Activated naive CD4-positive, alpha-beta T cell treated with anti-CD3 and anti-CD28 coated beads, Interleukin-2, amount 50 U/mL, for 72 hours (primary cell): ENCODE measurements around the gene TP73. TPM values are rescaled to one million over a fixed set of nuclear protein-coding genes. Genes with fewer than 3 reads are reported as not detected.

Experiments used
- ATAC-seq, 2 donors: fragments of 150-1000 bp; cut with Tn5 transposase; 2 replicates each; pipeline ENCODE4 v1.10.0; 2021; ENCODE audit warnings: mild to moderate bottlenecking in 2 of 2, moderate library complexity in 2 of 2
- DNase-seq, 2 donors: peaks; one replicate each; pipeline ENCODE4 v3.0.0; 2021 to 2022; ENCODE audit warnings: low spot score in 2 of 2
- H3K27ac Mint-ChIP-seq, 2 donors: one replicate each; pipeline ENCODE4 v1.8.0; 2022; ENCODE audit warnings: mild to moderate bottlenecking in 2 of 2, mixed read lengths in 2 of 2
- H3K36me3 Mint-ChIP-seq, 2 donors: one replicate each; pipeline ENCODE4 v1.8.0; 2022; ENCODE audit warnings: mixed read lengths in 2 of 2
- H3K9me3 Mint-ChIP-seq, 2 donors: one replicate each; pipeline ENCODE4 v1.8.0; 2022; ENCODE audit warnings: mixed read lengths in 2 of 2
- total RNA-seq, 2 donors: library from RNA; stranded (reverse); gene quantifications; one replicate each; pipeline ENCODE4 v1.2.3, GENCODE V29; 2022

Gene TP73
- total RNA-seq, 2 donors from 2014 or later = 0.30 to 0.39 TPM

GRCh38 chr1:3641816-3642215 is 10.5 kb upstream of the TP73 start:
- H3K9me3 Mint-ChIP-seq = no peaks in the 10 kb centered on the region
- H3K36me3 Mint-ChIP-seq = peaks cover 0 to 2% of the 10 kb centered on the region in 2 donors
- no peak for DNase-seq
- no peak for ATAC-seq
- H3K27ac Mint-ChIP-seq = no peak overlapping the region

- DNase-seq (no peak), ATAC-seq (no peak)
- no peaks in the 10 kb centered on the region for H3K36me3 Mint-ChIP-seq
- no peak overlapping the region for H3K27ac Mint-ChIP-seq
- no peaks in the 10 kb centered on the region for H3K9me3 Mint-ChIP-seq
These were observed 9.2 kb upstream of the TP73 start for GRCh38 chr1:3642919-3643675.

- ATAC-seq = no peak
- Mint-ChIP-seq H3K36me3 (no peaks in the 10 kb centered on the region), H3K27ac (no peak overlapping the region), H3K9me3 (no peaks in the 10 kb centered on the region)
- DNase-seq = no peak
These were observed 8.0 kb upstream of the TP73 start for GRCh38 chr1:3644273-3644672.

- H3K9me3 Mint-ChIP-seq = no peaks in the 10 kb centered on the region
- no peak for ATAC-seq
- no peak for DNase-seq
- H3K36me3 Mint-ChIP-seq = no peaks in the 10 kb centered on the region
- no peak overlapping the region for H3K27ac Mint-ChIP-seq
These were observed 7.1 kb upstream of the TP73 start for GRCh38 chr1:3645247-3645646.

- DNase-seq (no peak), ATAC-seq (no peak)
- no peak overlapping the region for H3K27ac Mint-ChIP-seq
- H3K9me3 Mint-ChIP-seq = no peaks in the 10 kb centered on the region
- H3K36me3 Mint-ChIP-seq = no peaks in the 10 kb centered on the region
These were observed 6.5 kb upstream of the TP73 start for GRCh38 chr1:3645666-3646355.

GRCh38 chr1:3646596-3646995 is 5.7 kb upstream of the TP73 start:
- H3K27ac Mint-ChIP-seq = no peak overlapping the region
- H3K36me3 Mint-ChIP-seq = no peaks in the 10 kb centered on the region
- DNase-seq (no peak), ATAC-seq (no peak)
- H3K9me3 Mint-ChIP-seq = no peaks in the 10 kb centered on the region

GRCh38 chr1:3649342-3650247 is 2.7 kb upstream of the TP73 start, which contains the start of gene WRAP73:
TSS of gene WRAP73 (minus strand) at chr1:3650103. CDS start at chr1:3649999, 104 bp downstream.
- ATAC-seq (peak; percentile 98), DNase-seq (peak; percentile 84 to 93)
- peak within 1 kb of the TSS; percentile 65 to 78 for H3K27ac Mint-ChIP-seq
- no peaks in the 10 kb centered on the region for H3K9me3 Mint-ChIP-seq
- H3K36me3 Mint-ChIP-seq = no peaks in the 10 kb centered on the region

GRCh38 chr1:3650248-3651025 is 1.9 kb upstream of the TP73 start:
- Mint-ChIP-seq H3K36me3 (no peaks in the 10 kb centered on the region), H3K9me3 (no peaks in the 10 kb centered on the region), H3K27ac (peak overlapping the region in 1 of 2 donors; percentile 78)
- peak in 1 of 2 donors; percentile 21 for DNase-seq
- ATAC-seq = peak in 1 of 2 donors; percentile 1

DNA sequence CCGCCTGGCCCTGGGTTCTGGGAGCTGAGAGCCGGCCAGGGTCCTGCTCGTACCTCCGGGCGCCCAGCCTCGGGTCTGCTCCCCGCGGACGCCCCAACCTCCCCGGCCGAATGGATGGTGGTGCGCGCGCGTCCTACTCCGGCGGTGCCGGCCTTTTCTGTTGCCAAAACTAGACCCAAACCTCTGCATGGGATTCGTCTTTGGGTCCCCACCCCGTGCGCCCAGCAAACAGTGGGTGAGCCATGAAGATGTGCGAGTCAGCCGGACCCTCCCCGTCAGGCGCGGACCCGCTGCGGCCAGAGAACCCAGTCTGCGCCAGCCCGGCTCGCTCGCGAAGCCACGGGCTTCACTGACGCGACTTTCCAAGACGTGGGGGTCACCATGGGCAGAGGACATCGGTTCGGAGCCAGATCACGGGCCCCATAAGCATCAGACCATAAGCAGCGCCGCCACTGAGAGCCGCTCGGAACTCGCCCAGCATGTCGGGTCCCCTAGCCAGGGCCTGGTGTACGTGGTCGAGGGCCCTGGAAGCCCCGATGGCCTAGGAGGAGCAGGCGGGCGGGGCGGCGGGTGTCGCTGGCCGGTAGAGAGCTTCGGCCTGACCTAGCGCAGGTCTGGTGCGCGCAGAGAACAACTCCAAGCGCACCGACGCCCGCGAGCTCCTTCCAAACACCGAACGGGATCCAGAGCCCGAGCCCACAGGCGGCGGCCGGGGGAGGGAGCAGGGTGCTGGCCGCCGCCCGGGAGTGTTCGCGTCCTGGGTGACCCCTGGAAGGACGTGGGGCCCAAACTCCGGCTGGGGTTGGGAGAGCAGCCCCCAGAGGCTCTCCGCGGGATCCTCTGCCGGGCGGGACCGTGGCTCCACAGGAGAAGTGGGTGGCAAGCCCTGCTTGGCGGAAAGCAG is 1.0 kb upstream of the TP73 start:
- peak in 1 of 2 donors; percentile 21 for DNase-seq
- ATAC-seq = no peak
- Mint-ChIP-seq H3K36me3 (no peaks in the 10 kb centered on the region), H3K27ac (peak overlapping the region in 1 of 2 donors; percentile 8), H3K9me3 (no peaks in the 10 kb centered on the region)

- ATAC-seq (no peak), DNase-seq (no peak)
- H3K27ac Mint-ChIP-seq = no peak overlapping the region
- no peaks in the 10 kb centered on the region for H3K9me3 Mint-ChIP-seq
- H3K36me3 Mint-ChIP-seq = no peaks in the 10 kb centered on the region
These were observed 401 bp downstream of the TP73 start for GRCh38 chr1:3652548-3653285.

- no peak for DNase-seq
- H3K27ac Mint-ChIP-seq = no peak overlapping the region
- H3K9me3 Mint-ChIP-seq = no peaks in the 10 kb centered on the region
- no peaks in the 10 kb centered on the region for H3K36me3 Mint-ChIP-seq
- ATAC-seq = no peak
These were observed 936 bp downstream of the TP73 start for GRCh38 chr1:3653286-3653618.

DNA sequence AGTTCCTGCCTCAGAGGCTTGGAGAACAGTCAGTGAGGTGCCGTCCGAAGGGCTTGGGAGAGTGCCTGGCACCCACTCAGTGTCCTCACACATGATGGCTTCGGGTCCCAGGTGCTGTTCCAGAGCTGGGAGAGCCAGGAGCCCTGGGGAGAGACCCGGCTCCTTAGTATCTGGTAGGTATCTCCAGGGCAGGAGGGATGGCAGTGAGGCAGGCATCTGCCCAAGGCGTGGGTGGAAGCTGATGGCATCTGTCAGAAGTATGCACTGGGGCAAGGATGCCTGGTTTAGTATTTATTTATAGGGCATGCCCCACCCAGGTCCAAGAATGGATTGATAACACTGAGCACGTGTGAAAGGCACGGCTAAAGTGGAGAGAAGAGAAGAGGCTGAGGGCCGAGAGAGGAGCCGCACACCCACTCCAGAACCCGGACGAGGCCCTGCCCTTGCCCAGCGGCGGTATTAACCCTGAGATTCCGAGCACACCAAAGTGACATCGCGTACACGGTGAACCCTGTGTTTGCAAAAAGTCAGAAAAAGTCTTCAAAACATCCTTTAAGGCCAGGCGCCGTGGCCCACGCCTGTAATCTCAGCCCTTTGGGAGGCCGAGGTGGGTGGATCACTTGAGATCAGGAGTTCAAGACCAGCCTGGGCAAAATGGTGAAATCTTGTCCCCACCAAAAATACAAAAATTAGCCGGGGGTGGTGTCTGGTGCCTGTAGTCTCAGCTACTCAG is 2.4 kb downstream of the TP73 start:
- DNase-seq = no peak
- Mint-ChIP-seq H3K9me3 (no peaks in the 10 kb centered on the region), H3K36me3 (no peaks in the 10 kb centered on the region), H3K27ac (no peak overlapping the region)
- ATAC-seq = no peak

DNA sequence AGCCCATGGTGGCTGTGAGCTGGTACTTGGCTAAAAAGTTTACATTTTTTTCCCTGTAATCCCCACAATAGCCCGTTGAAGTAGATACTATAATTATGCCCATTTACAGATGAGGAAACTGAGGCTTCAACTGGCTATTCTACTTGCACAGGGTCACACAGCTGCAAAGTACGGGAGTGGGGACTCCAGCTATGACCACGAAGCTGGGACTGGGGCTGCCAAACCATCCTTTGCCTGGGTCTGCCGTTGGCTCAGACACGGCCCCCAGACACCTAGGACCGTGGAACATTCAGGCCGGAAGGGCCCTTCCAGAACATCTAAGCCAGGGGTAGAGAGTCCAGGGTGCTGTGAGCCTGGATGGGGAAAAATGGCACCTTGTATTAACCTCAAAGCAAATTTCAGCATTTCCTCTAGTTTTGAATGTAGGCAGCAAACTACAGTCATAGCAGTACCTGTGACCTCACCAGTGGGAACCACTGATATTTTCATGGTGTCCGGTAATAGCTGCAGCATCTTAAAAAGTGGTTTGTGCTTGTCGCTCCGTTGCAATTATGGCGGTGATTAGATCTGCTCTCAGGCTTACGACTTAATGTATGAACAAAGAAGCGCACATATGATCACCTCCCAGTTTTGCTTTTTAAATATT is 4.3 kb downstream of the TP73 start:
- Mint-ChIP-seq H3K9me3 (no peaks in the 10 kb centered on the region), H3K27ac (no peak overlapping the region), H3K36me3 (no peaks in the 10 kb centered on the region)
- peak; percentile 56 to 65 for ATAC-seq
- no peak for DNase-seq

GRCh38 chr1:3657096-3657475 is 4.8 kb downstream of the TP73 start:
- H3K36me3 Mint-ChIP-seq = no peaks in the 10 kb centered on the region
- no peaks in the 10 kb centered on the region for H3K9me3 Mint-ChIP-seq
- DNase-seq (no peak), ATAC-seq (peak in 1 of 2 donors; percentile 14)
- H3K27ac Mint-ChIP-seq = no peak overlapping the region
